ENCODE results near the gene SLC12A6. TPM values are rescaled to one million over a fixed set of nuclear protein-coding genes. Genes with fewer than 3 reads are reported as not detected.
A peak's percentile ranks its signal among the peaks of the same experiment; 100 is the strongest.

The SLC12A6 gene
- total and polyA plus RNA-seq, 2 of the 13 experiments (the other 11 are each of a cell fraction or from before 2014, with no cell fraction given) = 15.2 to 30.1 TPM

GRCh38 chr15:34318277-34319079 lies 19.1 kb downstream of the SLC12A6 start (continued):
- TF ChIP-seq ONECUT2 (CRISPR knock-in tag; IDR thresholded peaks at IDR 0.05) = no peak
- TF ChIP-seq FOXK1 (CRISPR knock-in tag; IDR thresholded peaks at IDR 0.05; ENCODE audit: borderline replicate concordance, low read depth) = peak; percentile 21; the same call in 1 of the 2 replicates
- no peak for TF ChIP-seq MZF1 (CRISPR knock-in tag; IDR thresholded peaks at IDR 0.05; ENCODE audit: borderline replicate concordance)
- peak; percentile 62 to 72; a peak in 3 of 4 replicates for TF ChIP-seq POLR2A (IDR thresholded peaks at IDR 0.05; ENCODE audit: insufficient read depth in 1 of 2, low read depth in 2 of 2, low read length in 2 of 2)
- no peak for TF ChIP-seq TBX3 (IDR thresholded peaks at IDR 0.05; ENCODE audit: borderline replicate concordance)
- TF ChIP-seq SOX6 (IDR thresholded peaks at IDR 0.05) = no peak
- peak; percentile 74 for TF ChIP-seq SOX6 (CRISPR knock-in tag; IDR thresholded peaks at IDR 0.05)
- peak; percentile 87 for TF ChIP-seq POLR2AphosphoS5 (IDR thresholded peaks at IDR 0.05; ENCODE audit: low read depth, low read length)
- TF ChIP-seq ATF1 (CRISPR knock-in tag; IDR thresholded peaks at IDR 0.05) = peak; percentile 39; the same call in 1 of the 2 replicates
- TF ChIP-seq ZMYM4 (CRISPR knock-in tag; IDR thresholded peaks at IDR 0.05) = 0 out of 2 replicates have a peak, but pooled peaks have one; percentile 42
- TF ChIP-seq ATF7 (IDR thresholded peaks at IDR 0.05) = no peak
- TF ChIP-seq ATF7 (CRISPR knock-in tag; IDR thresholded peaks at IDR 0.05) = no peak
- TF ChIP-seq, protein P1, sequence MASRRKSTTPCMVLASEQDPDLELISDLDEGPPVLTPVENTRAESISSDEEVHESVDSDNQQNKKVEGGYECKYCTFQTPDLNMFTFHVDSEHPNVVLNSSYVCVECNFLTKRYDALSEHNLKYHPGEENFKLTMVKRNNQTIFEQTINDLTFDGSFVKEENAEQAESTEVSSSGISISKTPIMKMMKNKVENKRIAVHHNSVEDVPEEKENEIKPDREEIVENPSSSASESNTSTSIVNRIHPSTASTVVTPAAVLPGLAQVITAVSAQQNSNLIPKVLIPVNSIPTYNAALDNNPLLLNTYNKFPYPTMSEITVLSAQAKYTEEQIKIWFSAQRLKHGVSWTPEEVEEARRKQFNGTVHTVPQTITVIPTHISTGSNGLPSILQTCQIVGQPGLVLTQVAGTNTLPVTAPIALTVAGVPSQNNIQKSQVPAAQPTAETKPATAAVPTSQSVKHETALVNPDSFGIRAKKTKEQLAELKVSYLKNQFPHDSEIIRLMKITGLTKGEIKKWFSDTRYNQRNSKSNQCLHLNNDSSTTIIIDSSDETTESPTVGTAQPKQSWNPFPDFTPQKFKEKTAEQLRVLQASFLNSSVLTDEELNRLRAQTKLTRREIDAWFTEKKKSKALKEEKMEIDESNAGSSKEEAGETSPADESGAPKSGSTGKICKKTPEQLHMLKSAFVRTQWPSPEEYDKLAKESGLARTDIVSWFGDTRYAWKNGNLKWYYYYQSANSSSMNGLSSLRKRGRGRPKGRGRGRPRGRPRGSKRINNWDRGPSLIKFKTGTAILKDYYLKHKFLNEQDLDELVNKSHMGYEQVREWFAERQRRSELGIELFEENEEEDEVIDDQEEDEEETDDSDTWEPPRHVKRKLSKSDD (CRISPR knock-in tag; IDR thresholded peaks at IDR 0.05; ENCODE audit: low read depth) = no peak
- TF ChIP-seq PRMT3 (CRISPR knock-in tag; IDR thresholded peaks at IDR 0.05; ENCODE audit: borderline replicate concordance, low read depth) = no peak
- no peak for TF ChIP-seq FLYWCH1 (CRISPR knock-in tag; IDR thresholded peaks at IDR 0.05)
- TF ChIP-seq, protein P2, sequence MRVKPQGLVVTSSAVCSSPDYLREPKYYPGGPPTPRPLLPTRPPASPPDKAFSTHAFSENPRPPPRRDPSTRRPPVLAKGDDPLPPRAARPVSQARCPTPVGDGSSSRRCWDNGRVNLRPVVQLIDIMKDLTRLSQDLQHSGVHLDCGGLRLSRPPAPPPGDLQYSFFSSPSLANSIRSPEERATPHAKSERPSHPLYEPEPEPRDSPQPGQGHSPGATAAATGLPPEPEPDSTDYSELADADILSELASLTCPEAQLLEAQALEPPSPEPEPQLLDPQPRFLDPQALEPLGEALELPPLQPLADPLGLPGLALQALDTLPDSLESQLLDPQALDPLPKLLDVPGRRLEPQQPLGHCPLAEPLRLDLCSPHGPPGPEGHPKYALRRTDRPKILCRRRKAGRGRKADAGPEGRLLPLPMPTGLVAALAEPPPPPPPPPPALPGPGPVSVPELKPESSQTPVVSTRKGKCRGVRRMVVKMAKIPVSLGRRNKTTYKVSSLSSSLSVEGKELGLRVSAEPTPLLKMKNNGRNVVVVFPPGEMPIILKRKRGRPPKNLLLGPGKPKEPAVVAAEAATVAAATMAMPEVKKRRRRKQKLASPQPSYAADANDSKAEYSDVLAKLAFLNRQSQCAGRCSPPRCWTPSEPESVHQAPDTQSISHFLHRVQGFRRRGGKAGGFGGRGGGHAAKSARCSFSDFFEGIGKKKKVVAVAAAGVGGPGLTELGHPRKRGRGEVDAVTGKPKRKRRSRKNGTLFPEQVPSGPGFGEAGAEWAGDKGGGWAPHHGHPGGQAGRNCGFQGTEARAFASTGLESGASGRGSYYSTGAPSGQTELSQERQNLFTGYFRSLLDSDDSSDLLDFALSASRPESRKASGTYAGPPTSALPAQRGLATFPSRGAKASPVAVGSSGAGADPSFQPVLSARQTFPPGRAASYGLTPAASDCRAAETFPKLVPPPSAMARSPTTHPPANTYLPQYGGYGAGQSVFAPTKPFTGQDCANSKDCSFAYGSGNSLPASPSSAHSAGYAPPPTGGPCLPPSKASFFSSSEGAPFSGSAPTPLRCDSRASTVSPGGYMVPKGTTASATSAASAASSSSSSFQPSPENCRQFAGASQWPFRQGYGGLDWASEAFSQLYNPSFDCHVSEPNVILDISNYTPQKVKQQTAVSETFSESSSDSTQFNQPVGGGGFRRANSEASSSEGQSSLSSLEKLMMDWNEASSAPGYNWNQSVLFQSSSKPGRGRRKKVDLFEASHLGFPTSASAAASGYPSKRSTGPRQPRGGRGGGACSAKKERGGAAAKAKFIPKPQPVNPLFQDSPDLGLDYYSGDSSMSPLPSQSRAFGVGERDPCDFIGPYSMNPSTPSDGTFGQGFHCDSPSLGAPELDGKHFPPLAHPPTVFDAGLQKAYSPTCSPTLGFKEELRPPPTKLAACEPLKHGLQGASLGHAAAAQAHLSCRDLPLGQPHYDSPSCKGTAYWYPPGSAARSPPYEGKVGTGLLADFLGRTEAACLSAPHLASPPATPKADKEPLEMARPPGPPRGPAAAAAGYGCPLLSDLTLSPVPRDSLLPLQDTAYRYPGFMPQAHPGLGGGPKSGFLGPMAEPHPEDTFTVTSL (CRISPR knock-in tag; IDR thresholded peaks at IDR 0.05; ENCODE audit: borderline replicate concordance) = no peak
- peak; percentile 12; the same call in 1 of the 2 replicates for TF ChIP-seq IKZF5 (CRISPR knock-in tag; IDR thresholded peaks at IDR 0.05)
- TF ChIP-seq ARNTL (CRISPR knock-in tag; IDR thresholded peaks at IDR 0.05) = no peak
- TF ChIP-seq SKI (IDR thresholded peaks at IDR 0.05; ENCODE audit: partially characterized antibody) = peak; percentile 16
- no peak for TF ChIP-seq PAX8 (CRISPR knock-in tag; IDR thresholded peaks at IDR 0.05; ENCODE audit: borderline replicate concordance)

Measured in HepG2 (cell line).